ENCODE results near the gene GPRASP1. TPM values are rescaled to one million over a fixed set of nuclear protein-coding genes. Genes with fewer than 3 reads are reported as not detected.
"Not testable (repeated sequence)": the region's sequence is repeated elsewhere in the genome, so short reads cannot be mapped to it uniquely, and the experiment has no call there.

GPRASP1 gene
- total RNA-seq, 1 donor from 2014 or later, result 5.6 TPM

DNA sequence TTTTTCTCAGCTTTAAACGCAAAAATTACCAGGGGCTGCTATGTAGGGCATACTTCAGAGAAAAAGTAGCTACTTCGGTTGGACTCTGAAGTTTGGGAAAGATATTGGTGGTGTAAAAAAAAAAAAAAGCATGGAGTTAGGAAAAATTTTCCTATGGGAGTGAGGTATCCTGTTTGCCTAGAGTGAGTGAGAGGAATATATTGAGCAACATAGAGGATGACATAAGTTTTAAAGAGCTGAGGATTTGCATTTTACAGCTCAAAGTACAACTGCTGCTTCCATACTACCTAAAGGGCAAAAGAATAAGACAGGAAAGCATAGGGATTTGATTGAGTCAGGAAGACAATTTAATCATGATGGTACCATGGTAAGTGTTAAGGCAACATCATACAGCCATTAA, 7.3 kb downstream of the GPRASP1 start:
- Mint-ChIP-seq H3K36me3 (ENCODE audit: low read depth) (peaks cover 16% of the 10 kb centered on the region), H3K27ac (ENCODE audit: unreplicated experiment) (no peak overlapping the region), H3K4me1 (peaks cover 10% of the 10 kb centered on the region), H3K9me3 (peaks cover 15% of the 10 kb centered on the region), H3K27me3 (ENCODE audit: low read depth) (no peaks in the 10 kb centered on the region), H3K4me3 (no peak overlapping the region)
- DNase-seq (ENCODE audit: low read depth, low spot score), result no peak
- TF ChIP-seq, protein P1, sequence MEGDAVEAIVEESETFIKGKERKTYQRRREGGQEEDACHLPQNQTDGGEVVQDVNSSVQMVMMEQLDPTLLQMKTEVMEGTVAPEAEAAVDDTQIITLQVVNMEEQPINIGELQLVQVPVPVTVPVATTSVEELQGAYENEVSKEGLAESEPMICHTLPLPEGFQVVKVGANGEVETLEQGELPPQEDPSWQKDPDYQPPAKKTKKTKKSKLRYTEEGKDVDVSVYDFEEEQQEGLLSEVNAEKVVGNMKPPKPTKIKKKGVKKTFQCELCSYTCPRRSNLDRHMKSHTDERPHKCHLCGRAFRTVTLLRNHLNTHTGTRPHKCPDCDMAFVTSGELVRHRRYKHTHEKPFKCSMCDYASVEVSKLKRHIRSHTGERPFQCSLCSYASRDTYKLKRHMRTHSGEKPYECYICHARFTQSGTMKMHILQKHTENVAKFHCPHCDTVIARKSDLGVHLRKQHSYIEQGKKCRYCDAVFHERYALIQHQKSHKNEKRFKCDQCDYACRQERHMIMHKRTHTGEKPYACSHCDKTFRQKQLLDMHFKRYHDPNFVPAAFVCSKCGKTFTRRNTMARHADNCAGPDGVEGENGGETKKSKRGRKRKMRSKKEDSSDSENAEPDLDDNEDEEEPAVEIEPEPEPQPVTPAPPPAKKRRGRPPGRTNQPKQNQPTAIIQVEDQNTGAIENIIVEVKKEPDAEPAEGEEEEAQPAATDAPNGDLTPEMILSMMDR (conservative IDR thresholded peaks at IDR 0.05), result no peak

DNA sequence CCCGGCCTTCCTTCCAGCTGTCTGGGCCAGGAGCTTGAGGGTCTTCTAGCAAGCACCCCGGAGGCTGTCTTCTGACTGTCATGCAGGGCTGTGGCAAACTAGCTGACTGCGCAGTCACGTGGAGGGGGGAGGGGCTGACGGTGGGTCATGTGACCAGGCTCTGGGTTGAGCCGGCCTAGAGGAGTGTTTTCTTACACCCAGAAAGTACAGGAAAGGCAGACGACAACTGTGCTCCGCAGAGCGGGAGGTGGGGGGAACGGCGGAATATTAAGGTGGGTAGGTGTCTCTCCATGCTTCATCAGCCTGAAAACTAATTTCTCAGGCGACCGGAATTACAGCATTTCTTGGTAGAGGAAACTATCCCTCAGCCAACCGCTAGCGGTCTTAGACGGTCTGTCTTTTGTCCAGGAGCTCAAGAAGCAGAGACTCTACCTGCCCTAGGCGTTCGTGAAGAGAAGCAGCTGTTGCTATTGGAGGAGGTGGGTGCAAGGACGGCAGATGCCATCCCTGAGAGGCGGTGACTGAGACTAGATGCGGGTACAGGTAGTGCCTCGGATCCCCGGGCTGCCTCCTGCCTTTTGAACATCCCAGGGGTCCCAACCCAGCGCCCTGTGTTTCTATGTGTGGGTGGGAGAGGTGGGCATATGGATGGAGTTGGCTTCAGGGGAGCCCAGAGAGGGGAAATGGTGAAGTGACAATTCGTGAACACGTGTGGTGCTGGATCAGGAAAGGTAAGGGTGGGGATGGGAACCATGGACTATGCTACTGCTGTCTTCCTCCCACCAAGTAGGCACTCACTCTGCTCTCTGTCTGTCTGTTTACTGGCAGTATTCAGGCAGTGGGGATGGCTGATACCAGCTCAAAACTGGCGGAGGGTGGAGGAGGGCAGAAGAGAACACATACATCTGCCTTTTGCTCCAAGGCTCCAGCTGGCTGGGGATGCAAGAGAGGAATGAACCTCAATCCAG, 8.8 kb downstream of the GPRASP1 start:
- Mint-ChIP-seq H3K27me3 (ENCODE audit: low read depth) (no peaks in the 10 kb centered on the region), H3K9me3 (peaks cover 21% of the 10 kb centered on the region), H3K36me3 (ENCODE audit: low read depth) (peaks cover 23% of the 10 kb centered on the region), H3K27ac (ENCODE audit: unreplicated experiment) (peak overlapping the region; percentile 96), H3K4me3 (peak overlapping the region; percentile 89), H3K4me1 (peaks cover 10% of the 10 kb centered on the region)
- TF ChIP-seq, protein P1 (conservative IDR thresholded peaks at IDR 0.05), result peak; percentile 41
- DNase-seq (ENCODE audit: low read depth, low spot score), result peak; percentile 60

DNA sequence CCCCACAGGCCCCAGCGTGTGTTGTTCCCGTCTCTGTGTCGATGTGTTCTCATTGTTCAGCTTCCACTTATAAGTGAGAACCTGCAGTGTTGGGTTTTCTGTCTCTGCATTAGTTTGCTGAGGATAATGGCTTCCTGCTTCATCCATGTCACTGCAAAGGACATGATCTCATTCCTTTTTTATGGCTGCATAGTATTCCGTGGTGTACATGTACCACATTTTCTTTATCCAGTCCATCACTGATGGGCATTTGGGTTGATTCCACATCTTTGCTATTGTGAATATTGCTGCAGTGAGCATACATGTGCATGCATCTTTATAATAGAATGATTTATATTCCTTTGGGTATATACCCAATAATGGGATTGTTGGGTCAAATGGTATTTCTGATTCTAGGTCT, 12.5 kb downstream of the GPRASP1 start:
- not testable (repeated sequence) for H3K4me3 Mint-ChIP-seq; DNase-seq (ENCODE audit: low read depth, low spot score); H3K27me3 Mint-ChIP-seq (ENCODE audit: low read depth); H3K27ac Mint-ChIP-seq (ENCODE audit: unreplicated experiment)
- H3K4me1 Mint-ChIP-seq, result peaks cover 10% of the 10 kb centered on the region
- H3K36me3 Mint-ChIP-seq (ENCODE audit: low read depth), result peaks cover 40% of the 10 kb centered on the region
- H3K9me3 Mint-ChIP-seq, result peaks cover 25% of the 10 kb centered on the region

DNA sequence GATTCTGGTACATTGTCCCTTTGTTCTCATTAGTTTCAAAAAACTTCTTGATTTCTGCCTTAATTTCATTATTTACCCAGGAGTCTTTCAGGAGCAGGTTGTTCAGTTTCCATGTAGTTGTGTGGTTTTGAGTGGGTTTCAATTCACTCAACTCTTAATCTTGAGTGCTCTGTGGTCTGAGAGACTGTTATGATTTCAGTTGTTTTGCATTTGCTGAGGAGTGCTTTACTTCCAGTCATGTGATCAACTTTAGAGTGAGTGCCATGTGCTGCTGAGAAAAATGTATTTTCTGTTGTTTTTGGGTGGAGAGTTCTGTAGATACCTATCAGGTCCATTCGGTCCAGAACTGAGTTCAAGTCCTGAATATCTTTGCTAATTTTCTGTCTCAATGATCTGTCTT, 15.8 kb downstream of the GPRASP1 start:
- H3K27ac Mint-ChIP-seq (ENCODE audit: unreplicated experiment); H3K27me3 Mint-ChIP-seq (ENCODE audit: low read depth); H3K4me1 Mint-ChIP-seq; H3K4me3 Mint-ChIP-seq; DNase-seq (ENCODE audit: low read depth, low spot score): not testable (repeated sequence)
- Mint-ChIP-seq H3K36me3 (ENCODE audit: low read depth) (peaks cover 44% of the 10 kb centered on the region), H3K9me3 (peaks cover 27% of the 10 kb centered on the region)

DNA sequence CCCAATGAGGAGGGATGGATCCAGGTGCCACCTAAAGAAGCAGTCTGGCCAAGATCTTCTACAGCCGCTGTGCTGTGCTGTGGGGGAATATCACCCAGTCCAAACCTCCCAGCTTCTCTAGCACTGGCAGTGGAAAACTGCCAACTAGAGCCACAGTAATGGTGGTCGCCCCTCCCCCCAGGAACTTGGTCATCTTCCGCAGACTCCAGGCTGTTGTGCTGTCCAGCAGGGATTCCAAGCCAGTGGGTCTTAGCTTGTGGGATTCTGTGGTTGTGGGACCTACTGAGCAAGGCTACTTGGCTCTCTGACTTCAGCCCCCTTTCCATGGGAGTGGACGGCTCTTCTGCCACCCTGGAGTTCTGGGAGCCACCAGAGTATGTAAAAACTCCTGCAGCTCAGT, 18.2 kb downstream of the GPRASP1 start:
- DNase-seq (ENCODE audit: low read depth, low spot score), result no peak
- no peak overlapping the region for H3K4me3 Mint-ChIP-seq
- H3K4me1 Mint-ChIP-seq, result no peaks in the 10 kb centered on the region
- no peak overlapping the region for H3K27ac Mint-ChIP-seq (ENCODE audit: unreplicated experiment)
- no peaks in the 10 kb centered on the region for H3K27me3 Mint-ChIP-seq (ENCODE audit: low read depth)
- H3K9me3 Mint-ChIP-seq, result peaks cover 21% of the 10 kb centered on the region
- TF ChIP-seq, protein P1 (conservative IDR thresholded peaks at IDR 0.05), result no peak
- peaks cover 33% of the 10 kb centered on the region for H3K36me3 Mint-ChIP-seq (ENCODE audit: low read depth)

DNA sequence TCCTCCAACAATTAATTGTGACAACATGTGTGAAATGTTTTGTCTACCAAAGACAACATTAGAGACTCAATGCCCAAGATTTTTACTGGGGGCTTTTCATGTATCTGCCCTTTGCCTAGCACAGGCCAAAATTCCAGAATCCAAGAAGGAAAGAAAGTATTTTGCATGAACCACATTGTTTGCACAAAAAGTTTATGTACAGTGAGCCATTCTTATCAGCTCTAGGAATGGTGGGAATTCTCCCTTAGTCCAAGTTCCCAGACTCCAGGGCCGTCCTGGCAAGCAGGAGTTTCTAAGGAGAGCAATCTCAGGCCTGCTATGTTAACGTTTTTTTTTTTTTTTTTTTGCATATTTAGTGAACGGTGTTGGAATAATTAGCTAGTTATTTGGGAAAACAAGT, 21.6 kb downstream of the GPRASP1 start:
- peaks cover 19% of the 10 kb centered on the region for H3K36me3 Mint-ChIP-seq (ENCODE audit: low read depth)
- TF ChIP-seq, protein P1 (conservative IDR thresholded peaks at IDR 0.05), result no peak
- no peak for DNase-seq (ENCODE audit: low read depth, low spot score)
- no peaks in the 10 kb centered on the region for H3K4me1 Mint-ChIP-seq
- H3K9me3 Mint-ChIP-seq, result peaks cover 20% of the 10 kb centered on the region
- H3K27me3 Mint-ChIP-seq (ENCODE audit: low read depth), result no peaks in the 10 kb centered on the region
- no peak overlapping the region for H3K4me3 Mint-ChIP-seq
- H3K27ac Mint-ChIP-seq (ENCODE audit: unreplicated experiment), result no peak overlapping the region

DNA sequence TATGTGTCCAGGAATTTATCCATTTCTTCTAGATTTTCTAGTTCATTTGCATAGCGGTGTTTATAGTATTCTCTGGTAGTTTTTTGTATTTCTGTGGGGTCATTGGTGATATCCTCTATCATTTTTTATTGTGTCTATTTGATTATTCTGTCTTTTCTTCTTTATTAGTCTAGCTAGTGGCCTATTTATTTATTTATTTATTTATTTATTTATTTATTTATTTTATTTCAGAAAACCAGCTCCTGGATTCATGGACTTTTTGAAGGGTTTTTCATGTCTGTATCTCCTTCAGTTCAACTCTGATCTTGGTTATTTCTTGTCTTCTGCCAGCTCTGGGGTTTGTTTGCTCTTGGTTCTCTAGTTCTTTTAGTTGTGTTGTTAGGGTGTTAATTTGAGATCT, 26.2 kb downstream of the GPRASP1 start:
- not testable (repeated sequence) for H3K27ac Mint-ChIP-seq (ENCODE audit: unreplicated experiment); H3K4me1 Mint-ChIP-seq; DNase-seq (ENCODE audit: low read depth, low spot score); H3K27me3 Mint-ChIP-seq (ENCODE audit: low read depth); H3K4me3 Mint-ChIP-seq
- Mint-ChIP-seq H3K9me3 (peaks cover 12% of the 10 kb centered on the region), H3K36me3 (ENCODE audit: low read depth) (peaks cover 18% of the 10 kb centered on the region)

Measured in neural crest cell (in vitro differentiated cells).